ENCODE data around the gene DUSP9.

DNA sequence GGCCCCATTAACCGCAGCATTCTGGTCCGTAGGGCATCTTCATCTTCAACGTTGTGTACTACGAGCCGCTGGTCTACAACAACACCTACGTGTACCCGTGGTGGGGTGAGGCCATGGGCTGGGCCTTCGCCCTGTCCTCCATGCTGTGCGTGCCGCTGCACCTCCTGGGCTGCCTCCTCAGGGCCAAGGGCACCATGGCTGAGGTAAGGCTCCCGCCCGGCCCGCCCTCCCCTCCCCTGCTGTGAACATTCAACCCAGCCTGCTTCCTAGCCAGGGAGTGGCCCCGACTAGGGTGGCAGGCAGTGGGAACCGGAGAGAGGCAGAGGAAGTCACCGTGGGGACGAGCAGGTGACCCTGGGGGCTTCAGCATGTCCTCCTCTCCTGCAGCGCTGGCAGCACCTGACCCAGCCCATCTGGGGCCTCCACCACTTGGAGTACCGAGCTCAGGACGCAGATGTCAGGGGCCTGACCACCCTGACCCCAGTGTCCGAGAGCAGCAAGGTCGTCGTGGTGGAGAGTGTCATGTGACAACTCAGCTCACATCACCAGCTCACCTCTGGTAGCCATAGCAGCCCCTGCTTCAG lies 47.8 kb downstream of the DUSP9 start:
- TF ChIP-seq, protein P1, sequence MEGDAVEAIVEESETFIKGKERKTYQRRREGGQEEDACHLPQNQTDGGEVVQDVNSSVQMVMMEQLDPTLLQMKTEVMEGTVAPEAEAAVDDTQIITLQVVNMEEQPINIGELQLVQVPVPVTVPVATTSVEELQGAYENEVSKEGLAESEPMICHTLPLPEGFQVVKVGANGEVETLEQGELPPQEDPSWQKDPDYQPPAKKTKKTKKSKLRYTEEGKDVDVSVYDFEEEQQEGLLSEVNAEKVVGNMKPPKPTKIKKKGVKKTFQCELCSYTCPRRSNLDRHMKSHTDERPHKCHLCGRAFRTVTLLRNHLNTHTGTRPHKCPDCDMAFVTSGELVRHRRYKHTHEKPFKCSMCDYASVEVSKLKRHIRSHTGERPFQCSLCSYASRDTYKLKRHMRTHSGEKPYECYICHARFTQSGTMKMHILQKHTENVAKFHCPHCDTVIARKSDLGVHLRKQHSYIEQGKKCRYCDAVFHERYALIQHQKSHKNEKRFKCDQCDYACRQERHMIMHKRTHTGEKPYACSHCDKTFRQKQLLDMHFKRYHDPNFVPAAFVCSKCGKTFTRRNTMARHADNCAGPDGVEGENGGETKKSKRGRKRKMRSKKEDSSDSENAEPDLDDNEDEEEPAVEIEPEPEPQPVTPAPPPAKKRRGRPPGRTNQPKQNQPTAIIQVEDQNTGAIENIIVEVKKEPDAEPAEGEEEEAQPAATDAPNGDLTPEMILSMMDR (conservative IDR thresholded peaks at IDR 0.05; ENCODE audit: low read depth, low read length), result no peak
- no peak for TF ChIP-seq EZH2 (IDR thresholded peaks at IDR 0.05; ENCODE audit: borderline replicate concordance, low read depth, low read length, poor library complexity, severe bottlenecking)

Data from A673 (cell line).